NCI-H69 (cell line): Measurements from ENCODE around the gene RPS25.
"Not testable (repeated sequence)": the region's sequence is repeated elsewhere in the genome, so short reads cannot be mapped to it uniquely, and the experiment has no call there.

ENCODE experiments used
- DNase-seq: peaks from one replicate; lab custom pipeline; 2025; lab: John Stamatoyannopoulos, UW

The RPS25 gene

DNA sequence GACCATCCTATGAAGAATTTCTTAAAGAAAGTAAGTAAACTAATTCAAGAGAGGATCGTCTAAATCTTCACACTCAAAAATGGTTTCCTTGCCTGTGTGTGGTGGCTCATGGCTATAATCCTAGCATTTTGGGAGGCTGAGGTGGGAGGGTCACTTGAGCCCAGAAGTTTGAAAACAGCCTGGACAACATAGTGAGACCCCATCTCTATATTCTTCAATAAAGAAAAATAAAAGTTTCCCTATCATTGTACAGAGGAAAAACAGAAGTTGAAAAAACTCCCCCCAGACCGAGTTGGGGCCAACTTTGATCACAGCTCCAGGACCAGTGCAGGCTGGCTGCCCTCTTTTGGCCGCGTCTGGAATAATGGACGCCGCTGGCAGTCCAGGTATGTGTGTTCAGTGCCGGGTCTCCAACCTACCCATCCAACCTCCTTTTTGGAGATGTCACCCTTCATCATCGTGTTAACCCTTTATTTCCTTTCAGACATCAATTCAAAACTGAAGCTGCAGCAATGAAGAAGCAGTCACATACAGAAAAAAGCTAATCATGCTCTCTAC lies 3.0 kb downstream of the RPS25 start:
- peak; percentile 25 for DNase-seq

DNA sequence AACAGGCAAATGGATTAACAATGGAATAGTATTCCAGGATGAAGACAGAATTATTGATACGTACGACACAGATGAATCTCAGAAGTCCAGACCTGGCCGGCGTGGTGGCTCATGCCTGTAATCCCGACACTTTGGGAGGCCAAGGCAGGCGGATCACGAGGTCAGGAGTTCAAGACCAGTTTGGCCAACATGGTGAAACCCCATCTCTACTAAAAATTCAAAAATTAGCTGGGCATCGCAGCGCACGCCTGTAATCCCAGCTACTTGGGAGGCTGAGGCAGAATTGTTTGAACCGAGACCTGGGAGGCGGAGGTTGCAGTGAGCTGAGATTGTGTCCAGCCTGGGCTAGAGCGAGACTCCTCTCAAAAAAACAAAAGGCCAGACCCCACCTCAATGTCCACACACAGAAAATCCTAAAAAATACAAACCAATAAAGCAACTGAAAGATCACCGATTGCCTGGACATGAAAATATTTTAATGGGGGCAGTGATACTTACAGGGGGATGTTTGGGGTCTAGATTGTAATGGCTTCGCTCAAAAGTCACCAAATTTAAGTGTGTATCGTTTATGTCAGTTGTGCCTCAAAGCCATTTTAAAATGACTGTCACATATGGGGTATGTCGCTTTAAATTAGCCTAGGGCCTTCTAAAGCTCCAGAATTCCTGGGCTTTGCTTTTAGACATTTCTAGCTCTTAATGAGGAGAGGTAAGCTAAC lies 3.8 kb downstream of the RPS25 start:
- no peak for DNase-seq

DNA sequence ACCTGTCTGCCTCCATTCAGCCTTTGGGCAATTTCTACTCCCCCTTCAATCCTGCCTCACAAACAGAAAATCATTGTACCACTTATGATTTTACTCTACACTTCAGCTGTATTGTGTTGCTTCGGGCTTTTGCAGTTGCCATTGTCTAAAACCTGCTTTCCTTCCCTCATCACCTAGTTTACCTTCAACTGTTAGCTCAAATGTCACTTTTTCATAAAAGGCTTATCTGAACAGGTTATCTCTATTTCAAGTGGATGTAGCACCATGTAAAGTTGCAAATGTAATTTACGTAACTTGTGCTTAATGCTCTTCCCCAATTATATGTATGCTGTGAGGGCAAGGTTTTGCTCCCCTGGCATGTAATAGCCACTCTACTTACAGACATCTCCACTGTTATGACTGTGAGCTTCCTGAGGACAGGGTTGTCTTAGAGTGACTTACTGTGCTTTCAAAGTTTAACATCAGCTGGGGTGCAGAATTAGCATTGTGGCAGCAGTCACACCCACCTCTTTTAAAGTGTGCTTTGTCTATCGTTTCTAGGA lies 5.4 kb downstream of the RPS25 start:
- DNase-seq = no peak

- DNase-seq = no peak
Observed at GRCh38 chr11:119011476-119012053, 6.6 kb downstream of the RPS25 start.

- DNase-seq = no peak
Observed at GRCh38 chr11:119006656-119007055, 11.5 kb downstream of the RPS25 start.

GRCh38 chr11:119000906-119001305 lies 17.2 kb downstream of the RPS25 start:
- DNase-seq = no peak

DNA sequence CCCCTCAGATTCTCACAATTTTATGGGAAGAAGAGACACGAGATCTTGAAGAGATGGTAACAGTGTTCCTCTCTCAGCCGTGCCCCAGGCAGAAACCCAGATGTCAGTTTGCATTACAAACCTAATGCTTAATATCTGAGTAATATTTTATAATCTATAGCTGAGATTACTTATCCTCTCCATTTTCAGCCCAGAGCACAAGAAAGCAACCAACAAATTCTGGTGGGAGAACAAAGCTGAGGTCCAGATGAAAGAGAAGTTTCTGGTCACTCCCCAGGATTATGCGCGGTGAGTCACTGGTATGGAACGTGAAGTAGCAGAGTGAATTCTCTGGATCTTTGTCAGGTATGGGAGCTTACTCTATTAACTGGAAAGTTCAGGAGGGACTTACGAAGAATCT lies 19.3 kb downstream of the RPS25 start:
- DNase-seq = peak; percentile 28

GRCh38 chr11:118998388-118998717 lies 19.8 kb downstream of the RPS25 start:
- DNase-seq = peak; percentile 68

GRCh38 chr11:118997627-118998387 lies 20.3 kb downstream of the RPS25 start, which contains the start of gene CENATAC:
Gene CENATAC (plus strand): TSS chr11:118998138. CDS start chr11:118998198, 60 bp downstream.
- DNase-seq = peak; percentile 97

GRCh38 chr11:118996926-118997626 lies 21.1 kb downstream of the RPS25 start:
- peak; percentile 68 for DNase-seq

GRCh38 chr11:118991486-118992038 lies 26.6 kb downstream of the RPS25 start:
- DNase-seq = not testable (repeated sequence)

GRCh38 chr11:118988280-118988679 lies 29.9 kb downstream of the RPS25 start:
- DNase-seq = peak; percentile 86

DNA sequence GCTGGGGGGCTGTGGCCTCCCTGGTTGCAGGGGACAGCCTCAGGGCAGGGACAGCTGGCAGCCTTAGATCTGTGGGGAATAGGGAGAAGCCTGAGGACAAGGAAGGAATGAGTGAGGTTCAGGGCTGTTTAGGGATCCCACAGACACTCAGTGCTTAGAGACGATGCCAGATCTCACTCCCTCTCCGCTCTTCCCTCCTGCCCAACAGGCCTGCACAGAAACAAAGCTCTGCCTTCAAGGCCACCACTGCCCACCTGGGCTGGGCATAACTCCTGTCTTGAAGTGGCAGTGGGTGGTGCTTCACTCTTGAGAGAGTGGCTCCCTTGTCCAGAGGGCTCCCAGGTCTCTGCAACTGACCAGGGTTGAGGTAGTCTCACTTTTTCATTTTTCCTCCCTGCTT lies 33.3 kb downstream of the RPS25 start:
- peak; percentile 32 for DNase-seq

DNA sequence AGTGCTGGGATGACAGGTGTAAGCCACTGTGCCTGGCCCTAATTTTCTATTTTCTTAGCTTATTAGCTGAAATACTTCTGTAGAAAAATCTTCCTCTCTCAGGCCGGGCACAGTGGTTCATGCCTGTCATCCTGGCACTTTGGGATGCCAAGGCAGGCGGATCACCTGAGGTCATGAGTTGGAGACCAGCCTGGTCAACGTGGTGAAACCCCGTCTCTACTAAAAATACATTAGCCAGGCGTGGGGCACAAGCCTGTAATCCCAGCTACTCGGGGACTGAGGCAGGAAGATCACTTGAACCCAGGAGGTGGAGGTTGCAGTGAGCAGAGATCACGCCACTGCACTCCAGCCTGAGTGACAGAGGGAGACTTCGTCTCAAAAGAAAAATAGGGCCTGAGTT lies 33.8 kb downstream of the RPS25 start:
- DNase-seq = not testable (repeated sequence)

- no peak for DNase-seq
Observed at GRCh38 chr11:118980191-118980881, 37.8 kb downstream of the RPS25 start.

GRCh38 chr11:118979434-118979833 lies 38.7 kb downstream of the RPS25 start:
- DNase-seq = peak; percentile 80

DNA sequence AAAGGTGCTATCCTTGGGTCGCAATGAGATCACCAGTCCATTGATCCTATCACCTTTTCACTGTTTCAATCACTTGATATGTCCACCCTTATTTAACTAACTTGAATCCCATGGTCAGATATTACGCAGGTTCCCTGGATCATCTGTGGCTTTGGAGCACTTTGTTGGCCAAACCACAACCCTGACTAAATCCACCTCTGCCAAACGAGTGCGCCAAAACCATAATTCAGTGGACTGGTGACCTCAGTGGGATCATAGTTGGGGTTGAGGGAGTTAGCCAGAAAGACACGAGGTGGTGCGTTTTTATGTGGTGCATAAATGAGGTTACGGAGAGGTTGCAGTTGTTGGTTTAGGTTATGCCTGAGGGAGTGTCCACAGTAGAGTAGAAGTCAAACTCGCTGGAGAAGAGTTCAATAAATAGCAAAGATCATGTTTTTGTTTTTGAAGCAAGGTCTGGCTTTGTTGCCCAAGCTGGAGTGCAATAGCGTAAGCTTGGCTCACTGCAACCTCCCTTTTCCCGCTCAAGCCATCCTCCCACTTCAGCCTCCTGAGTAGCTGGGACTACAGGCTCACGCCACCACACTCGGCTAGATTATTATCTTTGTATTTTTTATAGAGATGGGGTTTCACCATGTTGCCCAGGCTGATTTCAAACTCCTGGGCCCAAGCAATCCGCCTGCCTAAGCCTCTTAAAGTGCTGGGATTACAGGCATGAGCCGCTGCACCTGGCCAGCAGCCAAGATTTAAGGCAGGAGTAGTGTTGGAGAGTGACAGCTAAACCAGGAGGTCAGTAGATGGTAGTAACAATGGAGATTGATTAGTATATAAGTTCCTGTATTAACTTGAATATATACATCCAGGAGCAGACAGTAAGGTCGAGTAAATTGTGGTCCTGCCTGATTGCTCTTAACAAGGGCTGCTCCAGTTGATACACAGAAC lies 42.1 kb downstream of the RPS25 start:
- peak; percentile 45 for DNase-seq

DNA sequence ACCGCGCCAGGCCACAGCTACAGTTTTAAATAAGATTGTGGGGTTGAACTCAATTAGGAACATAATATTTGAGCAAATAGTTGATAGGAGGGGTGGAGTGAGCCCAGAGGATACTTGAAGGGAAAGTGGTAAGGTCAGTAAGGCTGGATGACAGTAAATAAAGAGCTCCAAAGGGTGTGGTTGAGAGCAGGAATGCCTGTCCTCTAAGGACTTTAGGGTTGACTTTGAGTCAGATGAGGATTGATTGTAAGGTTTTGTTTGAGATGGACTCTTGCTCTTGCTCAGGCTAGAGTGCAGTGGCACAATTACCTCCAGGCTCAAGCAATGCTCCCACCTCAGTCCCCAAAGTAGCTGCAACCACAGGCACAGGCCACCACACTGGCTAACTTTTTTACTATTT lies 44.2 kb downstream of the RPS25 start:
- no peak for DNase-seq

DNA sequence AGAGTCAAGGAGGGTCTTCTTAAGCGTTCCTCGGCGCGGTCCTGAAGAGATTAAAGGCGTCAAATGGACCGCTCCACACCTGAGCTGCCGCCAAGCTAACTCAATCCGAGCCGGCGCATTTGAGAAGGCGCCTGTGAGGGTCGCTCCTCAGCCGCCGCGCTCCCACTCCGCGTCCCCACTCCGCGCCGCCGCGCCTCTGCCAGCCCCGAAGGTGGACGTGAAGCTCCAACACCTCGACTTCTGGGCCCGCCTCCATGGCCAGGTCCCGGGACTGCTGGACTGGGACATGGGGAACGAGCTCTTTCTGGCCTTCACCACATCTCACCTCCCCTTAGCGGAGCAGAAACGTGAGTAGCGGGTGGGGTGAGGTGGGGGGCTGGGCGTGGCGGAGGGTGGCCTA lies 46.5 kb downstream of the RPS25 start, which contains the start of gene FOXR1:
FOXR1 (plus strand) TSS at position 116 of the 400 bp plus-strand sequence; CDS start at position 287, 171 bp downstream.
- DNase-seq = no peak

- DNase-seq = not testable (repeated sequence)
Observed at GRCh38 chr11:118969508-118969907, 48.6 kb downstream of the RPS25 start.
